Renal cortex interstitium (tissue), 15 donors: Measurements from ENCODE around the gene GPR173. TPM values are rescaled to one million over a fixed set of nuclear protein-coding genes. Genes with fewer than 3 reads are reported as not detected.
A peak's percentile ranks its signal among the peaks of the same experiment; 100 is the strongest.

Experiments
- DNase-seq, 11 donors: peaks; one replicate each; pipeline ENCODE4 v3.0.0-alpha.2; 2013; ENCODE audit warnings: low read depth in 9 of 11, low spot score in 4 of 11; ENCODE audit errors: extremely low read depth in 1 of 11
- long read RNA-seq, 16 experiments: transcript quantifications; one replicate each; lab custom pipeline, GENCODE V29; 2026
- polyA plus RNA-seq, 3 donors: library from polyadenylated mRNA; unstranded; fragments of 120-200 nt; gene quantifications; one replicate each; pipeline ENCODE4 v1.2.1, GENCODE V29; 2013; ENCODE audit not compliant: insufficient read length in 3 of 3

The GPR173 gene
- 10 to 100 TPM; 15.6 to 25.9 (median 16.1) TPM for polyA plus RNA-seq
- long read RNA-seq, donor 1, full-length matches to known transcripts = 2 of 2 reads
- long read RNA-seq, donor 1, partial matches to known transcripts = 0 of 2 reads
- long read RNA-seq, donor 1, other reads (novel, unspliced or antisense) = 0 of 2 reads
- long read RNA-seq, donor 2, full-length matches to known transcripts = 2 of 2 reads
- long read RNA-seq, donor 2, partial matches to known transcripts = 0 of 2 reads
- long read RNA-seq, donor 2, other reads (novel, unspliced or antisense) = 0 of 2 reads
- long read RNA-seq, donor 3, full-length matches to known transcripts = 2 of 2 reads
- long read RNA-seq, donor 3, partial matches to known transcripts = 0 of 2 reads
- long read RNA-seq, donor 3, other reads (novel, unspliced or antisense) = 0 of 2 reads
- long read RNA-seq, donor 4 = 0 reads
- long read RNA-seq, donor 5, full-length matches to known transcripts = 3 of 3 reads
- long read RNA-seq, donor 5, partial matches to known transcripts = 0 of 3 reads
- long read RNA-seq, donor 5, other reads (novel, unspliced or antisense) = 0 of 3 reads
- long read RNA-seq, donor 6, partial matches to known transcripts = 5 of 6 reads
- long read RNA-seq, donor 6, other reads (novel, unspliced or antisense) = 0 of 6 reads
- long read RNA-seq, donor 7, full-length matches to known transcripts = 1 of 1 reads
- long read RNA-seq, donor 7, partial matches to known transcripts = 0 of 1 reads
- long read RNA-seq, donor 7, other reads (novel, unspliced or antisense) = 0 of 1 reads
- long read RNA-seq, donor 8, partial matches to known transcripts = 0 of 1 reads
- long read RNA-seq, donor 8, other reads (novel, unspliced or antisense) = 0 of 1 reads
- long read RNA-seq, donor 9, full-length matches to known transcripts = 2 of 2 reads
- long read RNA-seq, donor 9, partial matches to known transcripts = 0 of 2 reads
- long read RNA-seq, donor 9, other reads (novel, unspliced or antisense) = 0 of 2 reads
- long read RNA-seq, donor 10, full-length matches to known transcripts = 3 of 3 reads
- long read RNA-seq, donor 10, partial matches to known transcripts = 0 of 3 reads
- long read RNA-seq, donor 10, other reads (novel, unspliced or antisense) = 0 of 3 reads
- long read RNA-seq, donor 11 = 0 reads
- long read RNA-seq, donor 12 = 0 reads
- long read RNA-seq, donor 13, full-length matches to known transcripts = 5 of 5 reads
- long read RNA-seq, donor 13, partial matches to known transcripts = 0 of 5 reads
- long read RNA-seq, donor 13, other reads (novel, unspliced or antisense) = 0 of 5 reads
- long read RNA-seq, donor 14 = 0 reads
- long read RNA-seq, donor 15 = 0 reads
- long read RNA-seq, donor 16, full-length matches to known transcripts = 4 of 4 reads
- long read RNA-seq, donor 16, partial matches to known transcripts = 0 of 4 reads
- long read RNA-seq, donor 16, other reads (novel, unspliced or antisense) = 0 of 4 reads

DNA sequence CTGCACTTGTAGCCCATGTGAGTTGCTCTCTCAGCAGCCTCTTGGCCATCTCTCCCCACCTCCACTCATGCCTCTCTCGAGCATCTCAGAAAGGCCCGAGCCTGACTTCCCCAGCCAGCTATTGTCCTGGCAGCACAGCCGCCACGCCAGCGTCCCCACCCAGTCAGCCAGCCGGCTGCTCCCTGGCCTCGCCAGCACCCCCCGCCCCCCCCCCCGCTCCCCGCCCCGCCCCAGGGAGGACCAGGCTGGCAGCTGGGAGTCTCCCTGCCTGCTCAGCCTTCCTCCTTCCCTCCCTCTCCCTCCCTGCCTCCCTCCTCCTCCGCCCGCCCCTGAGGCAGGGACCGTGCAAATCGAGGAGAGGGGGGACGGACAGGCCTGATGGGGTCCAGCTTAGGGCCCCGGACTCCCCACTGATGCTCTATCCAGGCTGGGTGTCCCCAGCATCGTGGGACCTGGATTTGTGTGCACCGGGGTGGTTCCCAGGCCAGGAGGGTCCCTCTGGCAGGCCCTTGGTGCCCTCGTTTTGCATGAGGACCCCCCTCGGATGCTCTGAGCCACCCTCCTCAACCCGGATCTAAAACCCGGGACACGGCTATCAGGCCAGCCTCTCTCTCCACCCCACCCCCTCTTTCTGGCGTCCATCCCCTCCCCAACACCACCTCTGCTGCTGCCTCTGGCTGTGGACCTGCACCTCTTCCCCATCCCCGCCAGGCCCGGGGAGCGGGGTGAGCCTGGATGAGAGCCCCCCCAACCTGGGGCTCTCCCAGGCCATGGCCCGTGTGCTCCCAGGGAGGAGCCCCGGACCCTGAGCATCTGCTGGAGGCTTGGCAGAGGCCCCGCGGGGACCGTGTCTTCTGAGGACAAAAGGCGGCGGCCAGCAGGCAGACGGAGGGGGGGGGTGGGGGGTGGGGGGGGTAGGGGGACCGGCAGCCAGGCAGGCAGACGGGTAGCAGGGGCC is at the start of gene GPR173:
GPR173 (plus strand) TSS at position 621 of the 958 bp plus-strand sequence. CDS start 27,833 bp downstream, outside the sequence.
- peak in 7 of 11 donors; percentile 34 to 52 (median 42) for DNase-seq

DNA sequence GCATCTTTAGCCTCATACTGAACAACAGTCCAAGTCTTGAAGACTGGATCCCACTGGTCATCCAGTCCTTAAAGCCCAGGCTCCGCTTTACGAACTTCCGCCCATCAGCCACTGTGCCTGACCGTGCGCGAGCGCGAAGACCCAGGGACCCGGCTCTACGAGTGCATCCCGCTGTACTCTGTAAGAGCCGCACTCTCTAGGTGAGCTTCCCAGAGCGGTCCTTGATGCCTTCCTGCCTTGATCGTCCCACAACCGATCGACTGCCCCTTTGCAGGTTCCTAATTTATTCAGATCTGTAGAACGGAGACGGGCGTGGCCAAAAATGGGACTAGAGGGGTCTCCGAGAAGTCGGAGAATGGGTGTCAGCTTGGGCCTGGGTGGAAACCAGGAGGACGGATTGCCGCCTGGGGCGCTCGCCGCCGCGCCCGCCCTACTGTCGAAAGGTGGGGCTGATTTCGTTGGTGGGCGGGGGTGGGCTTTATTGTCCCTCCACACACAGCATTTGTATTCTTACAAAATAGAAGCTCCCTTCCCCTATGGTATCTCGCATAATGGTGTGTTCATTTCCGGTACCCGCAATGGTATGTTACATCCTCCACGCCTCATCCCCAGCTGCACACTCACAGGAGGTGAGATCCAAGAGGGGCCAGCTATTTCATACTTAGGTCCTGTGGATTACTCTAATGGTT is 48.0 kb upstream of the GPR173 start:
- no peak for DNase-seq

DNA sequence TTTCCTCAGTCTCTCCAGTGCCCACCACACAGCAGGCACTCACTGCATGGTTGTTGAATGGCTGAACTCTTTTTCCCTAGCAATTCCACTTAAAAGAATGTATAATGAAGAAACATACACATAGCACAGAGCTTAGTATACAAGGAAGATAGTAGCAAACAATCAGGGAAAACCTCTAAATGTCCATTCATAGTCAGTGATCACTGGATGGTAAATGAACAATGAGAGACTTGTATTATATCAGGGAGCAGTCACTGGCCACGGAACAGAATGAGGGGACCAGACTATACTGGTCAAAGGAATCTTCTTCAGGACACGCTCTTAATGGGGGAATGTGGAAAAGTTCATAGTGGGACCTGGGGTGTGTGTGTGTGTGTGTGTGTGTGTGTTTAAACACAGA is 46.6 kb upstream of the GPR173 start:
- DNase-seq = no peak

GRCh38 chrX:53003111-53003510 is 45.5 kb upstream of the GPR173 start:
- DNase-seq = no peak

DNA sequence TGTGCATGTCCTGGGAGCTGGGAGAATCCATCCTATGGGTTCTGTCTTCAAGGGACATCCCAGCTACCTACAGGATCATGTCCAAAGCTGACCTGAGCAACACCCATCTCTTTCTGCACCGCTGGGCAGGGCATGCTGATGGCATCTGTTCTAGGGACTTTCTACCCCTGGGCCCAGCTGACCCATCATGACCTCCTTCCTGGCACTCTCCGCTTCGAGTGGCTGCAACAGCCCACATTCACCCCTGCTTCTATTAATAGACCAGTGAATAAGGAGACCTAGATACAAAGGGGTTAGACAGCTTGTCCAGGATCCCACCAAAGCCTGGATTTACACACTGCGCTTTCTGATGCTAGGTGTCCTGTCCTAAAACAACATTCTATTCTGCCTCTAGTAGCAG is 44.6 kb upstream of the GPR173 start:
- DNase-seq = no peak

- no peak for DNase-seq
Measured at GRCh38 chrX:53004811-53005210, 43.8 kb upstream of the GPR173 start.

DNA sequence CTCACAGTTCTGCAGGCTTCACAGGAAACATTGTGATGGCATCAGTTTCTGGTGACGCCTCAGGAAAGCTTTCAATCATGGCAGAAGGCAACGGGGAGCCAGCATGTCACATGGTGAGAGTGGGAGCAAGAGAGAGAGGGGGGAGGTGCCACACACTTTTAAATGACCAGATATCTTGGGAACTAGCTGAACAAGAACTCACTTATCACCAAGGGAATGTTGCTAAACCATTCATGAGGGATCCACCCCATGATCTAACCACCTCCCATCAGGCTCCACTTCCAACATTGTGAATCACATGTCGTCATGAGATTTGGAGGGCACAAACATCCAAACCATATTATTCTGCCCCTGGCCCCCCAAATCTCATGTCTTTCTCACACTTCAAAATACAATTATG is 43.3 kb upstream of the GPR173 start:
- DNase-seq = no peak

DNA sequence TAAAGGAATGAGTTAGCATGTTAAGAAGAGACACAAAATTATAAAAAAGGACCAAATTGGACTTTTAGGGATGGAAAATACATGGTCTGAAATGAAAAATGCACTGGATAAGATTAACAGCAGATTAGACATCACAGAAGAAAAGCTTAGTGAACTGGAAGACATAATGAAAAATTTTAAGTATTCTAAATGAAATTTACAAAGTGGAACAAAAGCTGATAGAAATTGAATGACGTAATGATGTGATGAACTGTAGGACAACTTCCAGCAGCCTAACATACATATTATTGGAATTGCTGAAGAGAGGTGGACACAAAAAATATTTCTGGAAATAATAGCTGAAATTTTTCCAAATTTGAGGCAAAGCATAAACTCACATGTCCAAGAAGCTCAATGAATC is 39.6 kb upstream of the GPR173 start:
- no peak for DNase-seq

GRCh38 chrX:53013291-53013690 is 35.3 kb upstream of the GPR173 start:
- DNase-seq = no peak

DNA sequence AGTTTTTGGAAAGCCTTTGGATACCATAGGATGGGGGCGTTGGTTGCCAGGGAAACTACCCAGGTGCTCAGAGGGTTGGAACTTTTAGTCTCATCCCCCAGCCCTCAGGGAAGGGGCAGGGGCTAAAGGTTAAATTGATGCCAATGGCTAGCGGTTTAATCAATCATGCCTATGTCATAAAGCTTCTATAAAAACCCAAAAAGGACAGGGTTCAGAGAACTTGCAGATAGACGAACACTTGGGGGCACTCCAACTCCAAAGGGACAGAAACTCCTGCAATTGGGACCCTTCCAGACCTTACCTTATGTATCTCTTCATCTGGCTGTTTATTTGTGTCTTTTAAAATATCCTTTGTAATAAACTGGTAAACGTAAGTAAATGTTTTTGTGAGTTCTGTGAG is 30.0 kb upstream of the GPR173 start:
- DNase-seq = no peak

GRCh38 chrX:53022381-53022780 is 26.2 kb upstream of the GPR173 start:
- no peak for DNase-seq

DNA sequence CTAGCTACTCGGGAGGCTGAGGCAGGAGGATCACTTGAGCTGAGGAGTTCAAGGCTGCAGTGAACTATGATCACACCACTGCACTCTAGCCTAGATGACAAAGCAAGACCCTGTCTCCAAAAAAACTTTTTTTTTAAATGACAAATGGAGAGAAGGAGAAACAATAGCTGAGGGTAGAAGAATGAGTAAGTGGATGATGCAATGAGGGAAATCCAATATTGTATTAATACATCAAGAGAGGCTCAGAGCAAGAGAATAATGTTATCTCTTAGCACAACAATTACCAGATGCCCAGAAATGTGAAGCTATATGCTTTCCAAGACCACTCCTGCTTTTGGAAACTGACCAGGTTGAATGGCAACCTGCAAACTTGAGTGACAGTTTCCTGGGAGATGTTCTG is 19.9 kb upstream of the GPR173 start:
- no peak for DNase-seq

DNA sequence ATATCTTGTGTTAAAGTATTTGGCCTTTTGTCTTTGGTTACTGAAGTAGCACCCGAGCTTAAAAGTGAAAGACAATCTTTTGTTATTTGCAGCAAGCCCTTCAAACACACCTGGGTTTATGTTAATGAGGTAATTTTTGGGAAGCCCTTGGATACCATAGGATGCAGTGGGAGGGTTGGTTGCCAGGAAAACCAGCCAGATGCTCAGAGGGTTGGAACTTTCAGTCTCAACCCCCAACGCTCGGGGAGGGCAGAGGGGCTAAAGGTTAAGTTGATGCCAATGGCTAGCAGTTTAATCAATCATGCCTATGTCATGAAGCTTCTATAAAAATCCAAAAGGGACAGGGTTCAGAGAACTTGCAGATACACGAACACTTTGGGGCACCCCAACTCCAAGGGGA is 17.2 kb upstream of the GPR173 start:
- DNase-seq = no peak

DNA sequence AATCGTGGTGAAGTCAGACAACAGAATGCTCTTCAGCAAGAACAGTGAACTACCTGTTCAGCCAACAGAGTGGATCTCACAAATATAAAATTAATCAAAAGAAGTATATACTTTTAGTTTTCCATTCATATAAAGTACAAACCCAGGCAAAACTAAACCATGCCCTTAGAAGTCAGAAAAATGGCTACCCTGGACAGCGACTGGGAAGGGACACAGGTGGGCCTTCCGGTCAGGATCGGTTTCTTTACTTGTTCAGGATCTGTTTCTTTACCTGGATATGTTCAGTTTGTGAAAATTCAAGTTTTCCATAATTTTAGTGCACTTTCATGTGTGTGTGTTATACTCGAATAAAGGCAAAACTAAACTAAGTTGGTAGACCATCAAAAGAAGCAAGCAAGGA is 12.4 kb upstream of the GPR173 start:
- DNase-seq = no peak

DNA sequence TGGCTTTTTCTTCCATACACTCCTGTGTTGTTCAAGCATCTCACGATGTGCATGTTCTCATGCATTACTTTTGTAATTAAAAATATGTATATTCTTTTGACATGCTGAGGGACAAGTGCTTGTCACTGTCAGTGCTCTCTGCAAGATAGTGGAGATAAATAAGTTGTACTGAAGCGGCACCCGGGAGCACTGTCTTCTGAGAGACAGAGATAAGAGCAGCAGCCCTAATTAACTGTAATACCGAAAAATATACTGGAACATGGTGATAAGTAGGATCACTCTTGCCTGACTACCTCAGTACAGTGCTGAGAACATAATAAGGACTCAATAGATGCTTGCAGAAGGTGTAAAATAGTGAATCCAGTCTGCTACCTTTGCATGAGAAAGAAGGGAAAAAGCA is 9.4 kb upstream of the GPR173 start:
- no peak for DNase-seq

- DNase-seq = no peak
Measured at GRCh38 chrX:53044995-53045394, 3.6 kb upstream of the GPR173 start.

- no peak for DNase-seq
Measured at GRCh38 chrX:53047228-53047627, 1.4 kb upstream of the GPR173 start.
